K562 (cell line): Measurements from ENCODE around the gene TTLL10. TPM values are rescaled to one million over a fixed set of nuclear protein-coding genes. Genes with fewer than 3 reads are reported as not detected.

ENCODE experiments used
- CBX8 ChIP-seq: fragments of 200-600 bp; sonication (generic); IDR thresholded peaks from 2 replicates; pipeline ENCODE4 v1.6.1; 2012; ENCODE audit warnings: borderline replicate concordance, mixed run types, low read depth, mild to moderate bottlenecking, moderate library complexity, mixed read lengths, low read length, control low read depth, inconsistent platforms; ENCODE audit not compliant: poor library complexity, severe bottlenecking; ENCODE audit errors: extremely low read depth
- GABPB2 ChIP-seq: fragments of 250-450 bp; sonication (Bioruptor Pico); conservative IDR thresholded peaks from 2 replicates; pipeline ENCODE4 v1.5.1; 2021; ENCODE audit warnings: mild to moderate bottlenecking
- GATAD2B ChIP-seq: fragments of 450-650 bp; IDR thresholded peaks from 2 replicates; pipeline ENCODE4 v1.6.1; 2017; ENCODE audit warnings: mild to moderate bottlenecking, borderline replicate concordance
- RBM15 ChIP-seq: fragments of 200-400 bp; formaldehyde crosslinking; IDR thresholded peaks from 2 replicates; pipeline ENCODE4 v1.6.1; 2018; ENCODE audit warnings: mild to moderate bottlenecking, low read length, moderate library complexity; ENCODE audit not compliant: insufficient read depth
- RREB1 ChIP-seq: fragments of 250-450 bp; sonication (Bioruptor Pico); IDR thresholded peaks from 2 replicates; pipeline ENCODE4 v1.4.0; 2020
- SMAD1 ChIP-seq: fragments of 150-350 bp; IDR thresholded peaks from 2 replicates; pipeline ENCODE4 v1.6.1; 2014; ENCODE audit warnings: low read length, low read depth; ENCODE audit not compliant: partially characterized antibody
- THRB ChIP-seq: fragments of 450-650 bp; formaldehyde crosslinking; conservative IDR thresholded peaks from 2 replicates; pipeline ENCODE4 v1.4.0; 2022; ENCODE audit warnings: mild to moderate bottlenecking, missing genetic modification characterization
- TSC22D4 ChIP-seq: fragments of 450-650 bp; IDR thresholded peaks from 2 replicates; pipeline ENCODE4 v1.6.1; 2016; ENCODE audit warnings: missing genetic modification characterization, missing biosample characterization, control low read depth
- XRCC4 ChIP-seq: IDR thresholded peaks from one replicate; pipeline ENCODE4 v1.6.1; 2011; ENCODE audit not compliant: insufficient read depth, insufficient read length; ENCODE audit errors: extremely low read depth
- YY1 ChIP-seq, 3 experiments: IDR thresholded peaks; 2 replicates each; pipeline ENCODE4 v1.6.1; 2011; ENCODE audit warnings: low read length in 2 of 3, mild to moderate bottlenecking in 2 of 3, moderate library complexity in 2 of 3, borderline replicate concordance in 1 of 3, control low read depth in 1 of 3, low read depth in 1 of 3; ENCODE audit not compliant: insufficient read depth in 3 of 3, insufficient replicate concordance in 2 of 3, control insufficient read depth in 1 of 3, insufficient read length in 1 of 3; ENCODE audit errors: extremely low read depth in 1 of 3
- ZBTB12 ChIP-seq: fragments of 250-450 bp; sonication (Bioruptor Pico); IDR thresholded peaks from 2 replicates; pipeline ENCODE4 v1.4.0; 2020
- ZC3H8 ChIP-seq: fragments of 450-650 bp; IDR thresholded peaks from 2 replicates; pipeline ENCODE4 v1.6.1; 2017
- ZNF609 ChIP-seq: sonication (generic); formaldehyde crosslinking; IDR thresholded peaks from 2 replicates; pipeline ENCODE4 v1.8.1; 2023; ENCODE audit warnings: missing genetic modification reagents, mild to moderate bottlenecking, borderline replicate concordance
- ZNF780A ChIP-seq: fragments of 250-450 bp; sonication (Bioruptor Pico); IDR thresholded peaks from 2 replicates; pipeline ENCODE4 v1.5.0; 2021; ENCODE audit warnings: mild to moderate bottlenecking
- polyA plus RNA-seq, 8 experiments: library from polyadenylated mRNA; depleted of rRNA in 4 of 8; stranded (reverse) in 5 of 8; unstranded in 3 of 8; fragments of >200 nt; fragmentation: Nextera tagmentation in 2 of 8; fragmentation: Illumina TruSeq in 1 of 8; extraction: Ambion mirVana in 2 of 8; extraction: Trizol in 1 of 8; gene quantifications; 2 replicates each; pipeline versions ENCODE4 v1.2.1 to v1.2.3, GENCODE V29; 2011 to 2014; ENCODE audit warnings: inconsistent platforms in 1 of 8, missing spikeins in 1 of 8
- total RNA-seq, 7 experiments: library from RNA; depleted of rRNA in 6 of 7; stranded (reverse); fragments of >200 nt in 6 of 7; fragmentation: Illumina TruSeq in 2 of 7; extraction: Trizol in 2 of 7; gene quantifications; 2 replicates each; pipeline versions ENCODE4 v1.2.1 to v1.2.3, GENCODE V29; 2011 to 2021; ENCODE audit warnings: low replicate concordance in 1 of 7

Gene TTLL10
- total and polyA plus RNA-seq, 9 of the 15 experiments (the other 6 are each of a cell fraction or from before 2014, with no cell fraction given): not detected

- TF ChIP-seq RREB1: no peak
- no peak for TF ChIP-seq GABPB2 (CRISPR knock-in tag)
- TF ChIP-seq YY1 (IDR thresholded peaks at IDR 0.05; ENCODE audit: borderline replicate concordance in 1 of 3, control insufficient read depth in 1 of 3, extremely low read depth in 1 of 3, insufficient read depth in 3 of 3, insufficient read length in 1 of 3, insufficient replicate concordance in 2 of 3, low read depth in 1 of 3, low read length in 2 of 3): no peak
- TF ChIP-seq XRCC4: no peak
- TF ChIP-seq TSC22D4: peak; percentile 89
- TF ChIP-seq ZBTB12 (CRISPR knock-in tag): no peak
- TF ChIP-seq GATAD2B: no peak
- TF ChIP-seq ZC3H8: no peak
- no peak for TF ChIP-seq CBX8
- TF ChIP-seq SMAD1: no peak
- 0 out of 2 replicates have a peak, but pooled peaks have one; percentile 37 for TF ChIP-seq THRB (CRISPR knock-in tag)
- TF ChIP-seq ZNF609 (CRISPR knock-in tag): no peak
- no peak for TF ChIP-seq RBM15
- TF ChIP-seq ZNF780A (CRISPR knock-in tag): no peak
These were observed 3.3 kb downstream of the TTLL10 start (continued) for GRCh38 chr1:1176931-1177330.
